OCI-LY3 (cell line): ENCODE data around the gene RAD51AP2.

Experiments
- EZH2phosphoT487 ChIP-seq: fragments of 200-600 bp; shearing (Covaris generic); IDR thresholded peaks from 2 replicates; pipeline ENCODE4 v1.6.1; 2018; ENCODE audit warnings: antibody characterized with exemption, mixed run types, low read depth
- TF ChIP-seq, protein P1 (sequence below): fragments of 200-600, 300-600 bp; sonication (generic); IDR thresholded peaks from 2 replicates; pipeline ENCODE4 v1.5.1; 2014; ENCODE audit warnings: antibody characterized with exemption, low read length, low read depth

DNA sequence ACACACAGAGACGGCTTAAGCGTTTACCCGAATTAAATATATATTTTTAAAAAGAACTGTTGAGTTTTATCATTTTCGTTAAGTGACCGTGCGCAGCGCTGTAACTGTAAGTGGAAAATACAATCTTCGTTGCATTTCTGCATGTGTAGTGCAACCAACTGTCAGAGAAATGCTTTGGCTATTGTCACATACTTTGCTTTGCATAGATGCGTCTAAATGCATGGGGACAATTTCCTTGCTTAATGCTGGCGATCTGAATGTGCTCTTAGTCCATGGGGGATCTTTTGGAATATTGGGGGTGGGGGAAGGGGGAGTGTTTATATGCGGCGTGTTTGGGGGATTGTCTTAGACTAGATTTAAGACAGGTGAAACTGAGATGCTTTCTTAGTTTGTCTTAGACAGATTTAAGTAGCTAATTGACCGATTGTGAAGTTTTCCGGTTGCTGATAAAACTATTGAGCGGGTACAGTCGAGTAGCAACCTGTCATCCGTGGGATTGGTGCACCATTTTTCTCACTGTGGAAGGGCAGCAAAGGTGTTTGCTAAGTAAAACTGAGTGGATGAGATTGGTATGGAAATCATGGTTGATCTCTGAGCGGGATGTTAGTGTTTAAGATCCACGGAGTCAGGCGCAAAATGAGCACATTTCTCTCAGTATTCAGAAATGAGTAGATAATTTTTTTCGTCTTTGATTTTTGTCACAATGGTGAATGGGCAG lies 22.7 kb upstream of the RAD51AP2 start:
- TF ChIP-seq, protein P1, sequence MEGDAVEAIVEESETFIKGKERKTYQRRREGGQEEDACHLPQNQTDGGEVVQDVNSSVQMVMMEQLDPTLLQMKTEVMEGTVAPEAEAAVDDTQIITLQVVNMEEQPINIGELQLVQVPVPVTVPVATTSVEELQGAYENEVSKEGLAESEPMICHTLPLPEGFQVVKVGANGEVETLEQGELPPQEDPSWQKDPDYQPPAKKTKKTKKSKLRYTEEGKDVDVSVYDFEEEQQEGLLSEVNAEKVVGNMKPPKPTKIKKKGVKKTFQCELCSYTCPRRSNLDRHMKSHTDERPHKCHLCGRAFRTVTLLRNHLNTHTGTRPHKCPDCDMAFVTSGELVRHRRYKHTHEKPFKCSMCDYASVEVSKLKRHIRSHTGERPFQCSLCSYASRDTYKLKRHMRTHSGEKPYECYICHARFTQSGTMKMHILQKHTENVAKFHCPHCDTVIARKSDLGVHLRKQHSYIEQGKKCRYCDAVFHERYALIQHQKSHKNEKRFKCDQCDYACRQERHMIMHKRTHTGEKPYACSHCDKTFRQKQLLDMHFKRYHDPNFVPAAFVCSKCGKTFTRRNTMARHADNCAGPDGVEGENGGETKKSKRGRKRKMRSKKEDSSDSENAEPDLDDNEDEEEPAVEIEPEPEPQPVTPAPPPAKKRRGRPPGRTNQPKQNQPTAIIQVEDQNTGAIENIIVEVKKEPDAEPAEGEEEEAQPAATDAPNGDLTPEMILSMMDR = no peak
- TF ChIP-seq EZH2phosphoT487 = no peak
